ENCODE measurements around the gene TSPAN9. TPM values are rescaled to one million over a fixed set of nuclear protein-coding genes. Genes with fewer than 3 reads are reported as not detected.

Gene TSPAN9
- total RNA-seq, 1 donor from 2014 or later, result 40.9 TPM

DNA sequence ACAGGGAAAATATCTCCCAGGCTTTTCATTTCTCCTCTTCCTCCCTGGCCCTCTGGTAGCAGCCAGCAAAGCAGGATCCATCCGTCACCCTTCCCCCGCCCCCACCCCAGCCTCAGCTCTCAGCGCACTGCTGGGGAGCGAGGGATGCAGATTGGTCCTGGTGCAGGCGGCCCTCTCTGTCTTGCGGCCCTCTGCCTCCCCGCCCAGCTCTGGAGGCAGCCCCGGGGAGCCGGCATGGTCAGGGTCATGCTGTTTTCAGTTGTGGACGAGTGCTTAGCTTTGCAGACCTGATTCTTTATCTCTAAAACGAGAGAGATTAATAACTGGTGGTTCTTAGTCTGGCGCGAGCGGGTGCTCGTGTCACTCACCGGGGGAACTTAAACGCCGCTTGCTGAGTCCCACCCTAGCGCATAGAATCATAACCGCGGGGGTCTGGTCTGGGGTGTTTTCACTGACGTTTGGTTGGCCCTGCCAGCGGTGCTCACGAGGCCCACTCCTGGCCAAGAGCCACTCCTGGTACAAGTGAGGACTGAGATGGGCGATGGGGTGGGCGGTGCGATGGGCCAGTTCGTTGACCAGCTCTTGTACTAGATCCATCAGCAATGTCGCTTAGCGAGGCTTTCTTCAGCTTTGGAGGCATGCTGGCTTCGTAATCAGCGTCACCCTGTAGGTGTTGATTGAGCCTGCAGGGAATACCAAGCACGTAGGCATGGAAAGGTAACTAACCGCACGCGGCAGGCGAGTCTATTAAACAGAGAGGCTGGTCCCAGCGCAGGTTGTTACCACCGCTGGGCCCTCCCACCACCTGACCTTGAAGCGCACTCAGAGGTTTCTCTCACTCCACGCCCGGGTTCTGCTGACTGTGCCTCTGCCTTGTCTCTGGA, 95.2 kb downstream of the TSPAN9 start:
- Histone ChIP-seq H3K27ac (ENCODE audit: low read depth, low read length) (no peak overlapping the region), H3K36me3 (ENCODE audit: insufficient read depth, low read length) (no peaks in the 10 kb centered on the region), H3K79me2 (ENCODE audit: insufficient read depth, low read length) (peaks cover 14% of the 10 kb centered on the region), H3K9ac (ENCODE audit: low read length) (no peak overlapping the region), H3K27me3 (ENCODE audit: insufficient read depth, low read length) (no peaks in the 10 kb centered on the region), H4K20me1 (ENCODE audit: insufficient read depth, low read length) (peaks cover 12% of the 10 kb centered on the region), H3K4me1 (ENCODE audit: insufficient read depth, low read length) (peaks cover 46% of the 10 kb centered on the region), H2AFZ (ENCODE audit: low read depth, low read length) (no peak overlapping the region), H3K4me3 (ENCODE audit: insufficient read depth, low read depth, low read length) (no peak overlapping the region), H3K4me2 (ENCODE audit: low read length) (no peak overlapping the region), H3K9me3 (ENCODE audit: insufficient read depth, low read depth, low read length) (no peaks in the 10 kb centered on the region)
- TF ChIP-seq, protein P1, sequence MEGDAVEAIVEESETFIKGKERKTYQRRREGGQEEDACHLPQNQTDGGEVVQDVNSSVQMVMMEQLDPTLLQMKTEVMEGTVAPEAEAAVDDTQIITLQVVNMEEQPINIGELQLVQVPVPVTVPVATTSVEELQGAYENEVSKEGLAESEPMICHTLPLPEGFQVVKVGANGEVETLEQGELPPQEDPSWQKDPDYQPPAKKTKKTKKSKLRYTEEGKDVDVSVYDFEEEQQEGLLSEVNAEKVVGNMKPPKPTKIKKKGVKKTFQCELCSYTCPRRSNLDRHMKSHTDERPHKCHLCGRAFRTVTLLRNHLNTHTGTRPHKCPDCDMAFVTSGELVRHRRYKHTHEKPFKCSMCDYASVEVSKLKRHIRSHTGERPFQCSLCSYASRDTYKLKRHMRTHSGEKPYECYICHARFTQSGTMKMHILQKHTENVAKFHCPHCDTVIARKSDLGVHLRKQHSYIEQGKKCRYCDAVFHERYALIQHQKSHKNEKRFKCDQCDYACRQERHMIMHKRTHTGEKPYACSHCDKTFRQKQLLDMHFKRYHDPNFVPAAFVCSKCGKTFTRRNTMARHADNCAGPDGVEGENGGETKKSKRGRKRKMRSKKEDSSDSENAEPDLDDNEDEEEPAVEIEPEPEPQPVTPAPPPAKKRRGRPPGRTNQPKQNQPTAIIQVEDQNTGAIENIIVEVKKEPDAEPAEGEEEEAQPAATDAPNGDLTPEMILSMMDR (IDR thresholded peaks at IDR 0.05; ENCODE audit: insufficient read depth, low read depth, low read length), result no peak
- no peak for TF ChIP-seq EZH2 (IDR thresholded peaks at IDR 0.05; ENCODE audit: insufficient read depth, low read length)
- FAIRE-seq (no peak), DNase-seq (ENCODE audit: low read depth) (no peak)
- H3K4me1 Mint-ChIP-seq (ENCODE audit: low read depth, unreplicated experiment), result peaks cover 46% of the 10 kb centered on the region
- peak overlapping the region; percentile 75 for H3K27ac Mint-ChIP-seq (ENCODE audit: unreplicated experiment)
- peaks cover 3% of the 10 kb centered on the region for H3K27me3 Mint-ChIP-seq (ENCODE audit: low read depth, unreplicated experiment)
- H3K9me3 Mint-ChIP-seq (ENCODE audit: unreplicated experiment), result no peaks in the 10 kb centered on the region
- no peaks in the 10 kb centered on the region for H3K36me3 Mint-ChIP-seq (ENCODE audit: low read depth, unreplicated experiment)
- no peak overlapping the region for H3K4me3 Mint-ChIP-seq (ENCODE audit: unreplicated experiment)

DNA sequence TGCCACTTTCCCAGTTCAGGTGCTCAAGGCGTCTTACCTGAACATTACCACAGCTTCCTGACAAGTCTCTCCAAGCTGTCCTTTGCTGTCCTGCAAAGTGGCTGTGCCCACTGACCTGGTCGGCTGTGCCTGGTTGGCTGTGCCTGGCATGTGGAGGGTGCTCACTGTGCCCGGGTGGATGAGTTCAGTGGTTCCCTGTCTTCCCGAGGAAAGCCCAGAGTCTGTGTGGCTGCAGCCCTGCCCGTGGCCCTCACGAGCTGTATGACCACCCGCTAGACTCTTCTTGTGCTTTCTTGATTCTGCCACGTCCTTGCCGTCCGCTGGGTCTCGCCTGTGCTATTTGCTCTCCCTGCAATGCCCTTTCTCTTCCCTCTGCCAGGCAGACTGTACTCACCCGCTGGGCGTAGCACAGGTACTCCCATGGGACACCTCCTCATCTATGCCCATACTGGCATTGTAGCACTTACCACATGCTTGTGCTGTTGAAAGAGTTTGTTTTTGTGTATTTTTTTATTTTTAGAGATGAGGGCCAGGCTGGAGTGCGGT, 95.9 kb downstream of the TSPAN9 start:
- Histone ChIP-seq H3K4me2 (ENCODE audit: low read length) (no peak overlapping the region), H4K20me1 (ENCODE audit: insufficient read depth, low read length) (peaks cover 17% of the 10 kb centered on the region), H3K79me2 (ENCODE audit: insufficient read depth, low read length) (peaks cover 15% of the 10 kb centered on the region), H3K4me3 (ENCODE audit: insufficient read depth, low read depth, low read length) (no peak overlapping the region), H3K27ac (ENCODE audit: low read depth, low read length) (no peak overlapping the region), H3K27me3 (ENCODE audit: insufficient read depth, low read length) (no peaks in the 10 kb centered on the region), H2AFZ (ENCODE audit: low read depth, low read length) (no peak overlapping the region), H3K9me3 (ENCODE audit: insufficient read depth, low read depth, low read length) (no peaks in the 10 kb centered on the region), H3K36me3 (ENCODE audit: insufficient read depth, low read length) (no peaks in the 10 kb centered on the region), H3K4me1 (ENCODE audit: insufficient read depth, low read length) (peaks cover 41% of the 10 kb centered on the region), H3K9ac (ENCODE audit: low read length) (no peak overlapping the region)
- Mint-ChIP-seq H3K27ac (ENCODE audit: unreplicated experiment) (no peak overlapping the region), H3K4me3 (ENCODE audit: unreplicated experiment) (no peak overlapping the region), H3K9me3 (ENCODE audit: unreplicated experiment) (no peaks in the 10 kb centered on the region), H3K36me3 (ENCODE audit: low read depth, unreplicated experiment) (no peaks in the 10 kb centered on the region), H3K27me3 (ENCODE audit: low read depth, unreplicated experiment) (peaks cover 3% of the 10 kb centered on the region), H3K4me1 (ENCODE audit: low read depth, unreplicated experiment) (peaks cover 43% of the 10 kb centered on the region)
- no peak for DNase-seq (ENCODE audit: low read depth)
- TF ChIP-seq, protein P1 (IDR thresholded peaks at IDR 0.05; ENCODE audit: insufficient read depth, low read depth, low read length), result no peak
- no peak for TF ChIP-seq EZH2 (IDR thresholded peaks at IDR 0.05; ENCODE audit: insufficient read depth, low read length)
- FAIRE-seq, result no peak

DNA sequence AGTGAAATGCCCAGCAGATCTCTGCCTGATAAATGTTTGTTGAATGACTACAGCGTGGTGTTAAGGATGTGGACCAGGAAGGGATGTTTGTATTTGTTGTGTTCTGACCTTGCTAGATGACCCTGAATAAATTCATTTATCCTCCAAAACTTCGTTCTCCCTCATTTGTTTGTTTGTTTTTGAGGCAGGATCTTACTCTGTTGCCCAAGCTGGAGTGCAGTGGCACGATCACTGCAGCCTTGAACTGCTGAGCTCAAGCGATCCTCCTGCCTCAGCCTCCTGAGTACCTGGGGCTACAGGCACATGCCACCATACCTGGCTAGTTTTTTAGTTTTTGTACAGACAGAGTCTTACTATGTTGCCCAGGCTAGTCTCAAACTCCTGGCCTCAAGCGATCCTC, 96.7 kb downstream of the TSPAN9 start:
- Histone ChIP-seq H3K9ac (ENCODE audit: low read length) (no peak overlapping the region), H3K27me3 (ENCODE audit: insufficient read depth, low read length) (no peaks in the 10 kb centered on the region), H3K36me3 (ENCODE audit: insufficient read depth, low read length) (no peaks in the 10 kb centered on the region), H3K4me3 (ENCODE audit: insufficient read depth, low read depth, low read length) (no peak overlapping the region), H3K9me3 (ENCODE audit: insufficient read depth, low read depth, low read length) (no peaks in the 10 kb centered on the region), H3K4me2 (ENCODE audit: low read length) (no peak overlapping the region), H2AFZ (ENCODE audit: low read depth, low read length) (no peak overlapping the region), H3K4me1 (ENCODE audit: insufficient read depth, low read length) (peaks cover 32% of the 10 kb centered on the region), H4K20me1 (ENCODE audit: insufficient read depth, low read length) (peaks cover 23% of the 10 kb centered on the region), H3K79me2 (ENCODE audit: insufficient read depth, low read length) (peaks cover 18% of the 10 kb centered on the region), H3K27ac (ENCODE audit: low read depth, low read length) (no peak overlapping the region)
- Mint-ChIP-seq H3K36me3 (ENCODE audit: low read depth, unreplicated experiment) (no peaks in the 10 kb centered on the region), H3K27ac (ENCODE audit: unreplicated experiment) (no peak overlapping the region), H3K4me3 (ENCODE audit: unreplicated experiment) (no peak overlapping the region), H3K9me3 (ENCODE audit: unreplicated experiment) (no peaks in the 10 kb centered on the region), H3K27me3 (ENCODE audit: low read depth, unreplicated experiment) (peaks cover 3% of the 10 kb centered on the region), H3K4me1 (ENCODE audit: low read depth, unreplicated experiment) (peaks cover 39% of the 10 kb centered on the region)
- DNase-seq (ENCODE audit: low read depth) (no peak), FAIRE-seq (no peak)
- TF ChIP-seq, protein P1 (IDR thresholded peaks at IDR 0.05; ENCODE audit: insufficient read depth, low read depth, low read length), result no peak
- TF ChIP-seq EZH2 (IDR thresholded peaks at IDR 0.05; ENCODE audit: insufficient read depth, low read length), result no peak
